Neural progenitor cell (in vitro differentiated cells): ENCODE data around the gene DLL1. TPM values are rescaled to one million over a fixed set of nuclear protein-coding genes. Genes with fewer than 3 reads are reported as not detected.

ENCODE experiments used
- DNase-seq: peaks from one replicate; pipeline ENCODE4 v3.0.0-alpha.2; 2016; ENCODE audit warnings: low spot score
- H2AFZ ChIP-seq: fragments of 200-600 bp; sonication (generic); replicated peaks from 2 replicates; pipeline ENCODE4 v1.6.1; 2016; ENCODE audit warnings: antibody characterized with exemption
- H3F3A ChIP-seq: fragments of 200-600 bp; sonication (generic); 2 replicates; pipeline ENCODE4 v1.6.1; 2016; ENCODE audit warnings: antibody characterized with exemption, low read depth
- H3K27ac ChIP-seq: fragments of 200-600 bp; sonication (generic); 2 replicates; pipeline ENCODE4 v1.5.1; 2016; ENCODE audit warnings: mild to moderate bottlenecking
- H3K27me3 ChIP-seq: fragments of 200-600 bp; sonication (generic); 2 replicates; pipeline ENCODE4 v1.6.1; 2016; ENCODE audit warnings: mild to moderate bottlenecking, moderate library complexity
- H3K36me3 ChIP-seq: fragments of 200-600 bp; sonication (generic); 2 replicates; pipeline ENCODE4 v1.5.1; 2016
- H3K4me1 ChIP-seq: fragments of 200-600 bp; sonication (generic); 2 replicates; pipeline ENCODE4 v1.6.1; 2016; ENCODE audit warnings: mixed run types
- H3K4me2 ChIP-seq: fragments of 200-600 bp; sonication (generic); 2 replicates; pipeline ENCODE4 v1.6.1; 2016
- H3K4me3 ChIP-seq: fragments of 200-600 bp; sonication (generic); 2 replicates; pipeline ENCODE4 v1.5.1; 2016
- H3K79me2 ChIP-seq: fragments of 200-600 bp; sonication (generic); 2 replicates; pipeline ENCODE4 v1.6.1; 2016; ENCODE audit warnings: low read depth
- H3K9ac ChIP-seq: fragments of 200-600 bp; sonication (generic); 2 replicates; pipeline ENCODE4 v1.6.1; 2016
- H3K9me3 ChIP-seq: fragments of 200-600 bp; sonication (generic); 2 replicates; pipeline ENCODE4 v1.5.1; 2016; ENCODE audit warnings: low read depth
- H4K20me1 ChIP-seq: fragments of 200-600 bp; sonication (generic); 2 replicates; pipeline ENCODE4 v1.6.1; 2016; ENCODE audit warnings: low read depth
- H3K27ac Mint-ChIP-seq: 3 replicates; pipeline ENCODE4 v1.8.0; 2021; ENCODE audit warnings: mixed read lengths
- H3K27me3 Mint-ChIP-seq: 2 replicates; pipeline ENCODE4 v1.8.0; 2022; ENCODE audit warnings: low read depth, mild to moderate bottlenecking, inconsistent platforms, moderate library complexity, mixed read lengths; ENCODE audit not compliant: insufficient read depth
- H3K36me3 Mint-ChIP-seq: 3 replicates; pipeline ENCODE4 v1.8.0; 2021; ENCODE audit warnings: mixed read lengths
- H3K4me1 Mint-ChIP-seq: 3 replicates; pipeline ENCODE4 v1.8.0; 2021; ENCODE audit warnings: mixed read lengths
- H3K4me3 Mint-ChIP-seq: 3 replicates; pipeline ENCODE4 v1.8.0; 2021; ENCODE audit warnings: mild to moderate bottlenecking, moderate library complexity, mixed read lengths
- H3K9me3 Mint-ChIP-seq: 3 replicates; pipeline ENCODE4 v1.8.0; 2020; ENCODE audit warnings: mixed read lengths
- CTCF ChIP-seq: fragments of 200-600 bp; sonication (generic); IDR thresholded peaks from 2 replicates; pipeline ENCODE4 v1.5.1; 2017; ENCODE audit warnings: antibody characterized with exemption, mild to moderate bottlenecking
- EZH2 ChIP-seq: fragments of 200-600 bp; sonication (generic); IDR thresholded peaks from 2 replicates; pipeline ENCODE4 v1.6.1; 2017; ENCODE audit warnings: antibody characterized with exemption, mild to moderate bottlenecking, moderate library complexity
- EZH2phosphoT487 ChIP-seq: fragments of 200-600 bp; sonication (generic); IDR thresholded peaks from 2 replicates; pipeline ENCODE4 v1.6.1; 2017; ENCODE audit warnings: antibody characterized with exemption
- total RNA-seq: library from RNA; depleted of rRNA; stranded (reverse); fragments of >200 nt; gene quantifications from 2 replicates; pipeline ENCODE4 v1.2.3, GENCODE V29; 2015; ENCODE audit warnings: low replicate concordance

DLL1 gene
- total RNA-seq, 1 donor from 2014 or later: 35.9 TPM

- no peaks in the 10 kb centered on the region for H3K27me3 ChIP-seq
- no peak for TF ChIP-seq EZH2phosphoT487
- no peak overlapping the region for H3K4me3 ChIP-seq
- no peaks in the 10 kb centered on the region for H3K27me3 Mint-ChIP-seq
- H3K79me2 ChIP-seq: peaks cover 67% of the 10 kb centered on the region
- no peak overlapping the region for H3K4me2 ChIP-seq
- H2AFZ ChIP-seq: no peak overlapping the region
- H3F3A ChIP-seq: peaks cover 15% of the 10 kb centered on the region
- no peak overlapping the region for H3K4me3 Mint-ChIP-seq
- H3K36me3 ChIP-seq: no peaks in the 10 kb centered on the region
- H3K4me1 Mint-ChIP-seq: no peaks in the 10 kb centered on the region
- no peak overlapping the region for H3K9ac ChIP-seq
- H4K20me1 ChIP-seq: peaks cover 46% of the 10 kb centered on the region
- H3K27ac ChIP-seq: no peak overlapping the region
- no peaks in the 10 kb centered on the region for H3K9me3 Mint-ChIP-seq
- no peak overlapping the region for H3K27ac Mint-ChIP-seq
- DNase-seq: no peak
- peaks cover 35% of the 10 kb centered on the region for H3K36me3 Mint-ChIP-seq
- no peaks in the 10 kb centered on the region for H3K9me3 ChIP-seq
- H3K4me1 ChIP-seq: peaks cover 16% of the 10 kb centered on the region
Observed at GRCh38 chr6:170317076-170317475, 26.2 kb upstream of the DLL1 start.

DNA sequence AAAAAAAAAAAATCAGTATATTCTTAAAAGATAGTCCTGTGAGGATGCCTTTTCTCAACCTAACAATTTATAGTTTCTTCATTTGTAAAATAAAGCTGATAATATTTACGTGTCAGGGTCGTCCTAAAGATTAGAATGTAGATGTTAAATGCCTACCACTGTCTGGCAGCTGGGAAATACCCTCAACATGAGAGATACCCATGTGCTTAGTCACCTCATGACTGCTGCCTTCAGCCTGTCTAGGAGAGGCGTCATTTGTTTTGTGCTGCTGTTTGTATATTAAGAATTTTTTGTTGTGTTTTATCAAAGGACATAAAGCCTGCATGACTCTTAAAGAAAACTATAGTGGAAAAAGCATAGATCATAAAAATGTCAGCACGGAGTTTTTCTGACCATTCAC is 25.2 kb upstream of the DLL1 start:
- Histone ChIP-seq H3K4me1 (peaks cover 16% of the 10 kb centered on the region), H3K36me3 (no peaks in the 10 kb centered on the region), H3K27ac (no peak overlapping the region), H3K4me3 (no peak overlapping the region), H3K9ac (no peak overlapping the region), H3K79me2 (peaks cover 77% of the 10 kb centered on the region), H3K4me2 (no peak overlapping the region), H4K20me1 (peaks cover 54% of the 10 kb centered on the region), H3K9me3 (no peaks in the 10 kb centered on the region), H2AFZ (no peak overlapping the region), H3F3A (peaks cover 15% of the 10 kb centered on the region), H3K27me3 (no peaks in the 10 kb centered on the region)
- no peak for DNase-seq
- H3K27me3 Mint-ChIP-seq: peaks cover 3% of the 10 kb centered on the region
- no peak for TF ChIP-seq EZH2
- TF ChIP-seq CTCF: no peak
- no peak for TF ChIP-seq EZH2phosphoT487
- no peaks in the 10 kb centered on the region for H3K9me3 Mint-ChIP-seq
- H3K27ac Mint-ChIP-seq: peak overlapping the region; percentile 34
- H3K4me3 Mint-ChIP-seq: no peak overlapping the region
- no peaks in the 10 kb centered on the region for H3K4me1 Mint-ChIP-seq
- H3K36me3 Mint-ChIP-seq: peaks cover 36% of the 10 kb centered on the region

DNA sequence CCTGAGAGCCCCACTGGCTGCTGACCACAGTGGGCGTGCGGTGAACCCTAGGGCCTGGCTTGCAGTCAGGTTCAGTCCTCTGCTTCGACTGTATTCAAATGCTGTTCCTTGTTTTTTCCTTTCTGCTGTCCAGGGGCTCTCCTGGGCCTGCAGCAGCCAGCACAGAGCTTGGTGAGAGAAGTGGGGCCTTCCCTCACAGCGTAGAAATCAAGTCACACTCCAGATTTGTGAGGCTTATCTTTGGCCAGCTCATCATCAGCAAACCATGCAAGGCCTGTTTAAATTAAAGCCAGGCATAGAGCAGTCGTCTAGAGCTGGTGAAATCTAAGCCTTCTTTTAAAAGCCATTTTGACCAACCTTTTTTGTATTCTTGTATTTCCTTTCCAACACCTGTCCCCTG is 24.1 kb upstream of the DLL1 start:
- no peak overlapping the region for H3K4me3 ChIP-seq
- DNase-seq: no peak
- peaks cover 86% of the 10 kb centered on the region for H3K79me2 ChIP-seq
- peaks cover 15% of the 10 kb centered on the region for H3F3A ChIP-seq
- H3K27ac Mint-ChIP-seq: no peak overlapping the region
- H3K27ac ChIP-seq: no peak overlapping the region
- H4K20me1 ChIP-seq: peaks cover 61% of the 10 kb centered on the region
- peaks cover 17% of the 10 kb centered on the region for H3K4me1 ChIP-seq
- H3K36me3 Mint-ChIP-seq: peaks cover 37% of the 10 kb centered on the region
- H2AFZ ChIP-seq: no peak overlapping the region
- no peak overlapping the region for H3K4me2 ChIP-seq
- TF ChIP-seq EZH2phosphoT487 (no peak), CTCF (no peak), EZH2 (no peak)
- no peak overlapping the region for H3K4me3 Mint-ChIP-seq
- H3K27me3 ChIP-seq: no peaks in the 10 kb centered on the region
- H3K9me3 Mint-ChIP-seq: no peaks in the 10 kb centered on the region
- H3K9me3 ChIP-seq: no peaks in the 10 kb centered on the region
- no peak overlapping the region for H3K9ac ChIP-seq
- H3K36me3 ChIP-seq: no peaks in the 10 kb centered on the region
- H3K27me3 Mint-ChIP-seq: peaks cover 3% of the 10 kb centered on the region
- peaks cover 1% of the 10 kb centered on the region for H3K4me1 Mint-ChIP-seq

GRCh38 chr6:170313716-170314295 is 22.9 kb upstream of the DLL1 start:
- Histone ChIP-seq H3F3A (peaks cover 15% of the 10 kb centered on the region), H3K27ac (no peak overlapping the region), H3K9ac (no peak overlapping the region), H3K36me3 (no peaks in the 10 kb centered on the region), H4K20me1 (peaks cover 69% of the 10 kb centered on the region), H3K79me2 (peaks cover 90% of the 10 kb centered on the region), H3K4me3 (no peak overlapping the region), H2AFZ (no peak overlapping the region), H3K27me3 (no peaks in the 10 kb centered on the region), H3K4me1 (peaks cover 28% of the 10 kb centered on the region), H3K4me2 (peak overlapping the region; percentile 59), H3K9me3 (no peaks in the 10 kb centered on the region)
- TF ChIP-seq CTCF: no peak
- no peak for TF ChIP-seq EZH2phosphoT487
- TF ChIP-seq EZH2: no peak
- peaks cover 6% of the 10 kb centered on the region for H3K4me1 Mint-ChIP-seq
- no peaks in the 10 kb centered on the region for H3K9me3 Mint-ChIP-seq
- H3K4me3 Mint-ChIP-seq: no peak overlapping the region
- peak overlapping the region; percentile 1 for H3K27ac Mint-ChIP-seq
- H3K27me3 Mint-ChIP-seq: peaks cover 3% of the 10 kb centered on the region
- DNase-seq: peak; percentile 39
- peaks cover 28% of the 10 kb centered on the region for H3K36me3 Mint-ChIP-seq
